Activated T-helper 2 cell treated with anti-CD3 and anti-CD28 coated beads, Interferon-gamma antibody, Interleukin-2, Interleukin-4, amounts not matched to agents 10 μg/mL and 5 μg/mL and 100 μg/mL, durations not matched to agents 14 hours and 24 hours and 36 hours (primary cell): ENCODE measurements around the gene MCF2L2. TPM values are rescaled to one million over a fixed set of nuclear protein-coding genes. Genes with fewer than 3 reads are reported as not detected.
"Not testable (repeated sequence)": the region's sequence is repeated elsewhere in the genome, so short reads cannot be mapped to it uniquely, and the experiment has no call there.

ENCODE experiments used
- DNase-seq: peaks from one replicate; pipeline ENCODE4 v3.0.0; 2021; ENCODE audit warnings: low spot score
- H3K27ac Mint-ChIP-seq: one replicate; pipeline ENCODE4 v1.8.0; 2021; ENCODE audit warnings: mixed read lengths
- H3K27me3 Mint-ChIP-seq: one replicate; pipeline ENCODE4 v1.8.0; 2021; ENCODE audit warnings: low read depth, mixed read lengths
- H3K36me3 Mint-ChIP-seq: one replicate; pipeline ENCODE4 v1.8.0; 2021; ENCODE audit warnings: low read depth, mixed read lengths
- H3K4me1 Mint-ChIP-seq: one replicate; pipeline ENCODE4 v1.8.0; 2021; ENCODE audit warnings: low read depth, mixed read lengths
- H3K4me3 Mint-ChIP-seq: one replicate; pipeline ENCODE4 v1.8.0; 2021; ENCODE audit warnings: low read depth, mild to moderate bottlenecking, moderate library complexity, mixed read lengths
- H3K9me3 Mint-ChIP-seq: one replicate; pipeline ENCODE4 v1.8.0; 2021; ENCODE audit warnings: mixed read lengths
- intact Hi-C: fragments of 100-400 bp; cut with micrococcal nuclease; formaldehyde crosslinking; loops from one replicate; pipeline ENCODE4 v1.15.1; 2023
- total RNA-seq: library from RNA; stranded (reverse); gene quantifications from 2 replicates; pipeline ENCODE4 v1.2.3, GENCODE V29; 2022

MCF2L2 gene
- total RNA-seq, 1 donor from 2014 or later = 7.5 TPM

GRCh38 chr3:183440521-183440920, 12.1 kb upstream of the MCF2L2 start:
- H3K36me3 Mint-ChIP-seq = peaks cover 12% of the 10 kb centered on the region
- peaks cover 43% of the 10 kb centered on the region for H3K9me3 Mint-ChIP-seq
- H3K4me3 Mint-ChIP-seq, H3K27ac Mint-ChIP-seq, intact Hi-C loops, DNase-seq: not testable (repeated sequence)
- H3K4me1 Mint-ChIP-seq = peaks cover 39% of the 10 kb centered on the region
- H3K27me3 Mint-ChIP-seq = peaks cover 11% of the 10 kb centered on the region

GRCh38 chr3:183439515-183439914, 11.1 kb upstream of the MCF2L2 start:
- no peak overlapping the region for H3K27ac Mint-ChIP-seq

DNA sequence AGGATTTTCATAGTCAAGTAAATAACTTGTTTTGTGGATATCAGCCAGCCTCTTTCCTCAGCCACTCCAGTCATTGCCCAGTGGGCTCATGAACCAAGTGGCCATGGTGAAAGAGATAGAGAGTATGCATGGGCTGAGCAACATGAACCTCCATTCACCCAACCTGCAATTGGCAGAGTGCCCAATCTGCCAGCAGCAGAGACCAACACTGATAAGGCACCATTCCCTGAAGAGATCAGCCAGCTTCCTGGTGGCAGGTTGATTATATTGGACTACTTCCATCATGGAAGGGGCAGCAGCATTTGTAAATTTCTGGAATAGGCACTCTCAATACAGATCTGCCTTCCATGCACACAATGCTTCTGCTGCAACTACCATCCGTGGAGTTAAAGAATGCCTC, 10.3 kb upstream of the MCF2L2 start:
- Mint-ChIP-seq H3K4me1 (peaks cover 52% of the 10 kb centered on the region), H3K27me3 (peaks cover 11% of the 10 kb centered on the region), H3K4me3 (no peak overlapping the region), H3K9me3 (peaks cover 33% of the 10 kb centered on the region), H3K27ac (no peak overlapping the region), H3K36me3 (peaks cover 11% of the 10 kb centered on the region)
- intact Hi-C loops = loop anchor here (2.0 to 10.0 kb wide), 4 partner anchors 79 to 644 kb away; partner anchors contain the start of genes ATP11B and KLHL6
- no peak for DNase-seq

More at GRCh38 chr3:183439515-183439914, 11.1 kb upstream of the MCF2L2 start:
- Mint-ChIP-seq H3K27me3 (peaks cover 11% of the 10 kb centered on the region), H3K9me3 (peaks cover 40% of the 10 kb centered on the region), H3K4me1 (peaks cover 48% of the 10 kb centered on the region), H3K36me3 (peaks cover 12% of the 10 kb centered on the region), H3K4me3 (no peak overlapping the region)
- intact Hi-C loops = loop anchor here (2.0 to 10.0 kb wide), 4 partner anchors 78 to 645 kb away; partner anchors contain the start of genes ATP11B and KLHL6
- no peak for DNase-seq

DNA sequence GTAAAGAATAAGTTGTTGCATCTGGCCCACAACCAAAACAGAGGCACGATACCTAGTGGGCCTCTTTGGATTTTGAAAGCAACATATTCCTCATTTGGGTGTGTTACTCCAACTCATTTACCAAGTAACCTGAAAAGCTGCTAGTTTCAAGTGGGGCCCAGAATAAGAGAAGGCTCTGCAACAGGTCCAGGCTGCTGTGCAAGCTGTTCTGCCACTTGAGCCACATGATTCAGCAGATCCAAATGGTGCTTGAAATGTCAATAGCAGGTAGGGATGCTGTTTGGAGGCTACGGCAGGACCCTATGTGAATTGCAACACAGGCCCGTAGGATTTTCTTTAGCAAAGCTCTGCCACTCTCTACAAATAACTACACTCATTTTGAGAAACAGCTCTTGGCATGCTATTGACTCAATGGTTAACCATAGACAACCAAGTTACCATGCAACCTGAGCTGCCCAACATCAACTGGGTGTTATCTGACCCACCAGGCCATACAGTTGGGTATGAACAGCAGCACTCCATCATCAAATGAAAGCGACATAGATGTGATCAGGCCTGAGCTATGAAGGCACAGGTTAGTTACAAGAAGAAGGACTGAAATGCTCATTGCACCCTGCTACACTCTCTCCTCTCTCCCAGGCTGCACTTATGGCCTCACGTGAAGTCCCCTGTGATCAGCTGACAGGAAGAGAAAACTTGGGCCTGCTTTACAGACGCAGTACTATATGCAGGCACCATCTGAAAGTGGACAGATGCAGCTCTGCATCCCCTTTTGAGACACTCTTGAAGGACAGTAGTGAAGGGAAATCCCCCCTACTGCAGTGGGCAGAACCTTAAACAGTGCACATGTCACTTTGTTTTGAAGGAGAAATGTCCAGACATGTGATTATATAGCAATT, 9.5 kb upstream of the MCF2L2 start:
- Mint-ChIP-seq H3K27me3 (peaks cover 4% of the 10 kb centered on the region), H3K4me3 (no peak overlapping the region), H3K27ac (peak overlapping the region; percentile 28), H3K4me1 (peaks cover 59% of the 10 kb centered on the region), H3K36me3 (peaks cover 3% of the 10 kb centered on the region), H3K9me3 (peaks cover 24% of the 10 kb centered on the region)
- no peak for DNase-seq
- intact Hi-C loops = loop anchor here (2.0 to 10.0 kb wide), 5 partner anchors 79 to 643 kb away; partner anchors contain the start of genes ATP11B and KLHL6

- intact Hi-C loops = loop anchor here (2.0 to 10.0 kb wide), 3 partner anchors 80 to 642 kb away; partner anchors contain the start of gene ATP11B
- H3K4me3 Mint-ChIP-seq = no peak overlapping the region
- H3K36me3 Mint-ChIP-seq = peaks cover 3% of the 10 kb centered on the region
- peak overlapping the region; percentile 28 for H3K27ac Mint-ChIP-seq
- DNase-seq = no peak
- peaks cover 59% of the 10 kb centered on the region for H3K4me1 Mint-ChIP-seq
- H3K27me3 Mint-ChIP-seq = peaks cover 2% of the 10 kb centered on the region
- H3K9me3 Mint-ChIP-seq = peaks cover 16% of the 10 kb centered on the region
Observed at GRCh38 chr3:183437061-183437460, 8.6 kb upstream of the MCF2L2 start.

- intact Hi-C loops = loop anchor here (1.0 to 10.0 kb wide), 6 partner anchors 7 to 641 kb away; partner anchors contain the start of genes ATP11B and MCF2L2
- peaks cover 68% of the 10 kb centered on the region for H3K4me1 Mint-ChIP-seq
- H3K27ac Mint-ChIP-seq = peak overlapping the region; percentile 15
- peaks cover 6% of the 10 kb centered on the region for H3K9me3 Mint-ChIP-seq
- DNase-seq = no peak
- H3K4me3 Mint-ChIP-seq = no peak overlapping the region
- H3K36me3 Mint-ChIP-seq = peaks cover 3% of the 10 kb centered on the region
- H3K27me3 Mint-ChIP-seq = peaks cover 4% of the 10 kb centered on the region
Observed at GRCh38 chr3:183435661-183436060, 7.2 kb upstream of the MCF2L2 start.

DNA sequence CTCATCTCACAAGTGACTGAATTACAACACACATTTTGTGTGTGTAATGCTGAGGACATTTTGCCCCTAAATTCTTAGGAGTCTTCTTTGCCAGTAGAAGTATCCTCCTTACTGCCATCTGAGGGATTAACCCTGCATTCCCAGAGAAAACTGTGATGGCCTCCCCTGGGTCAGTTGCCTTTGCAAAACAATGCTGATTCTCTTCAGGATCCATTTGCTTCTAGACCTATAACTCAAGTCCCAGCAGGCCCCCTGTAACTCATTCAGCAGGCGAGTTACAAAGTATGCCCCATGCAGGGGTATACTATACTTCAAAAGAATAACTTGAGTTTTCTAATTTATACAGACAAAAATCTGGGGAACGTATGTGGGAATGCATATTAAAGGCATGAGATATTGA, 6.6 kb upstream of the MCF2L2 start:
- Mint-ChIP-seq H3K4me1 (peaks cover 68% of the 10 kb centered on the region), H3K27ac (no peak overlapping the region)

DNA sequence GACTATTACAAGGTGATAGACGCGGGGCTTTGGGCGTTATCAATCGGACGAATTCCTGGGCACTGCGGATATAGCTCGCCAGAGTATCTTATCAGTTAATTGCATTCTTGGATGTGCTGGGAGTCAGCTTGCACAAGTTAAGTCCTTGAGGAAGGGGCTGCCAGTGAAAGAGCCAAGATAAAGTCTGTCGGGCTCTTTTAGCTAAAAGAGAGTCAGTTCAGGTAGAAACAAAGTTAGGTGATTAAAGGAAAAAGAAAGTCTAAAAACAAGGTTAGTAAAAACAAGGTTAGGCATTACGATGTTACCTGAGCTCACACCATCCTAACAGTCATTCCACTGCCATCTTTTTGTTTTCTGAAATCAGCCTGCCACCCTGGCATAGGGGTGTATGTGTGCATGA, 6.1 kb upstream of the MCF2L2 start:
- Mint-ChIP-seq H3K27me3 (peaks cover 2% of the 10 kb centered on the region), H3K4me3 (no peak overlapping the region), H3K4me1 (peaks cover 68% of the 10 kb centered on the region), H3K36me3 (no peaks in the 10 kb centered on the region), H3K9me3 (no peaks in the 10 kb centered on the region), H3K27ac (no peak overlapping the region)
- intact Hi-C loops = loop anchor here (10.0 kb wide), 1 partner anchor 640 kb away; the partner anchor contains the start of gene ATP11B
- no peak for DNase-seq

More for the DNA sequence above, 6.6 kb upstream of the MCF2L2 start:
- H3K27me3 Mint-ChIP-seq = peaks cover 2% of the 10 kb centered on the region
- intact Hi-C loops = loop anchor here (5.0 to 10.0 kb wide), 2 partner anchors 82 to 640 kb away; partner anchors contain the start of gene ATP11B
- no peak overlapping the region for H3K4me3 Mint-ChIP-seq
- no peaks in the 10 kb centered on the region for H3K9me3 Mint-ChIP-seq
- DNase-seq = no peak
- no peaks in the 10 kb centered on the region for H3K36me3 Mint-ChIP-seq

- Mint-ChIP-seq H3K36me3 (no peaks in the 10 kb centered on the region), H3K9me3 (no peaks in the 10 kb centered on the region), H3K4me1 (peaks cover 51% of the 10 kb centered on the region), H3K27me3 (peaks cover 8% of the 10 kb centered on the region), H3K4me3 (peak overlapping the region; percentile 3), H3K27ac (peak overlapping the region; percentile 84)
- DNase-seq = no peak
- intact Hi-C loops = loop anchor here (1.0 to 10.0 kb wide), 5 partner anchors 17 to 636 kb away; partner anchors contain the start of gene ATP11B
Observed at GRCh38 chr3:183430325-183430957, 2.0 kb upstream of the MCF2L2 start.

- H3K9me3 Mint-ChIP-seq = no peaks in the 10 kb centered on the region
- H3K27me3 Mint-ChIP-seq = peaks cover 8% of the 10 kb centered on the region
- peak overlapping the region; percentile 14 for H3K27ac Mint-ChIP-seq
- intact Hi-C loops = loop anchor here (1.0 kb wide), 1 partner anchor 8 kb away; no protein-coding TSS in a partner anchor
- H3K4me1 Mint-ChIP-seq = peaks cover 39% of the 10 kb centered on the region
- H3K4me3 Mint-ChIP-seq = peak overlapping the region; percentile 81
- peak; percentile 24 for DNase-seq
- no peaks in the 10 kb centered on the region for H3K36me3 Mint-ChIP-seq
Observed at GRCh38 chr3:183427876-183428446, 458 bp downstream of the MCF2L2 start.

GRCh38 chr3:183427196-183427875, 1.1 kb downstream of the MCF2L2 start:
- no peak overlapping the region for H3K27ac Mint-ChIP-seq
- H3K36me3 Mint-ChIP-seq = peaks cover 2% of the 10 kb centered on the region
- intact Hi-C loops = no loop called here
- DNase-seq = no peak
- H3K9me3 Mint-ChIP-seq = peaks cover 1% of the 10 kb centered on the region
- H3K4me3 Mint-ChIP-seq = peak overlapping the region; percentile 81
- H3K4me1 Mint-ChIP-seq = peaks cover 39% of the 10 kb centered on the region
- H3K27me3 Mint-ChIP-seq = peaks cover 8% of the 10 kb centered on the region

- intact Hi-C loops = not testable (repeated sequence)
- H3K9me3 Mint-ChIP-seq = peaks cover 51% of the 10 kb centered on the region
Observed at GRCh38 chr3:183418807-183419206, 9.6 kb downstream of the MCF2L2 start.

More at GRCh38 chr3:183418807-183419206, 9.6 kb downstream of the MCF2L2 start:
- not testable (repeated sequence) for H3K27ac Mint-ChIP-seq, H3K4me1 Mint-ChIP-seq, H3K4me3 Mint-ChIP-seq, DNase-seq, H3K27me3 Mint-ChIP-seq
- H3K36me3 Mint-ChIP-seq = peaks cover 39% of the 10 kb centered on the region
